KOPT-K1 (cell line): ENCODE data around the gene TPD52L3.

Experiments
- H3K27ac ChIP-seq: fragments of 200-600 bp; sonication (generic); 2 replicates; pipeline ENCODE4 v1.5.1; 2016; ENCODE audit warnings: antibody characterized with exemption, mild to moderate bottlenecking, low read depth, low read length; ENCODE audit not compliant: poor library complexity, severe bottlenecking
- H3K36me3 ChIP-seq: fragments of 200-600 bp; sonication (generic); 2 replicates; pipeline ENCODE4 v1.5.1; 2017; ENCODE audit warnings: antibody characterized with exemption, mild to moderate bottlenecking, low read length, moderate library complexity; ENCODE audit not compliant: insufficient read depth
- H3K9me3 ChIP-seq: fragments of 200-600 bp; sonication (generic); 2 replicates; pipeline ENCODE4 v1.5.1; 2017; ENCODE audit warnings: antibody characterized with exemption, low read length, mild to moderate bottlenecking; ENCODE audit not compliant: insufficient read depth, poor library complexity, severe bottlenecking

Gene TPD52L3

GRCh38 chr9:6368831-6369230 lies 40.7 kb downstream of the TPD52L3 start:
- H3K36me3 ChIP-seq: no peaks in the 10 kb centered on the region
- no peak overlapping the region for H3K27ac ChIP-seq
- H3K9me3 ChIP-seq: peaks cover 26% of the 10 kb centered on the region
